Measurements from ENCODE around the gene STX1B.

- peak in 1 of 2 donors; percentile 81 for TF ChIP-seq JUND (IDR thresholded peaks at IDR 0.05)
- no peak for TF ChIP-seq TAF1 (conservative IDR thresholded peaks at IDR 0.05)
- TF ChIP-seq CTCF (IDR thresholded peaks at IDR 0.05; ENCODE audit: low read depth, low read length, missing input control), result peak; percentile 53
- no peak for TF ChIP-seq MAX (IDR thresholded peaks at IDR 0.05)
- TF ChIP-seq EGR1 (IDR thresholded peaks at IDR 0.05; ENCODE audit: low read depth in 2 of 2), result peak in 1 of 2 donors; percentile 30
- peak in 1 of 2 donors; percentile 86 for TF ChIP-seq RXRA (IDR thresholded peaks at IDR 0.05)
- TF ChIP-seq NR2F2 (IDR thresholded peaks at IDR 0.05), result peak; percentile 56
Measured at GRCh38 chr16:30985401-30986128, 24.9 kb downstream of the STX1B start.
